CD14-positive monocyte (primary cell): Measurements from ENCODE around the gene MBP. TPM values are rescaled to one million over a fixed set of nuclear protein-coding genes. Genes with fewer than 3 reads are reported as not detected.

Experiments
- DNase-seq, 3 donors: peaks; one replicate each; pipeline ENCODE4 v3.0.0-alpha.2; 2011 to 2022
- H2AFZ ChIP-seq: 2 replicates; pipeline ENCODE4 v1.6.0; 2012; ENCODE audit warnings: mild to moderate bottlenecking, low read depth, low read length, inconsistent platforms; ENCODE audit not compliant: insufficient read depth, poor library complexity, severe bottlenecking
- H3K27ac ChIP-seq, 2 donors: 1 replicate in 1 of 2; 2 replicates in 1 of 2; pipeline ENCODE4 v1.5.1; 2012 to 2013; ENCODE audit warnings: low read length in 2 of 2, control low read depth in 1 of 2, inconsistent platforms in 1 of 2, low read depth in 1 of 2, mild to moderate bottlenecking in 1 of 2
- H3K27me3 ChIP-seq, 2 donors: one replicate each; pipeline versions ENCODE4 v1.6.0 to v1.6.1; 2011 to 2013; ENCODE audit warnings: low read length in 2 of 2; ENCODE audit not compliant: control insufficient read depth in 2 of 2, insufficient read depth in 2 of 2
- H3K36me3 ChIP-seq, 2 donors: replicated peaks in 1 of 2; 1 replicate in 1 of 2; 2 replicates in 1 of 2; pipeline versions ENCODE4 v1.5.1 to v1.6.1; 2012 to 2013; ENCODE audit warnings: low read length in 2 of 2, control low read depth in 1 of 2, inconsistent platforms in 1 of 2, mild to moderate bottlenecking in 1 of 2; ENCODE audit not compliant: insufficient read depth in 2 of 2, control insufficient read depth in 1 of 2
- H3K4me1 ChIP-seq, 2 donors: 1 replicate in 1 of 2; 2 replicates in 1 of 2; pipeline versions ENCODE4 v1.5.1 to v1.6.1; 2012 to 2013; ENCODE audit warnings: low read length in 2 of 2, control low read depth in 1 of 2, inconsistent platforms in 1 of 2, mild to moderate bottlenecking in 1 of 2, moderate library complexity in 1 of 2; ENCODE audit not compliant: insufficient read depth in 2 of 2, control insufficient read depth in 1 of 2
- H3K4me2 ChIP-seq: replicated peaks from 2 replicates; pipeline ENCODE3; 2012; ENCODE audit warnings: low read length, moderate library complexity, mild to moderate bottlenecking; ENCODE audit not compliant: poor library complexity, severe bottlenecking; ENCODE audit errors: extremely low read depth
- H3K4me3 ChIP-seq, 3 experiments: fragments of 200-600 bp in 1 of 3; sonication (generic) in 1 of 3; replicated peaks in 1 of 3; 1 replicate in 2 of 3; 2 replicates in 1 of 3; pipeline ENCODE4 v1.5.1; 2011 to 2013; ENCODE audit warnings: low read length in 3 of 3, mild to moderate bottlenecking in 3 of 3, control low read depth in 2 of 3, low read depth in 2 of 3, inconsistent platforms in 1 of 3, moderate library complexity in 1 of 3
- H3K79me2 ChIP-seq: 2 replicates; pipeline ENCODE4 v1.6.0; 2012; ENCODE audit warnings: mild to moderate bottlenecking, control low read depth, inconsistent platforms, low read length, moderate library complexity; ENCODE audit not compliant: insufficient read depth
- H3K9ac ChIP-seq: 2 replicates; pipeline ENCODE4 v1.6.0; 2017; ENCODE audit warnings: low read length, mild to moderate bottlenecking; ENCODE audit not compliant: insufficient read depth, poor library complexity, severe bottlenecking
- H3K9me3 ChIP-seq, 2 donors: replicated peaks in 1 of 2; 1 replicate in 1 of 2; 2 replicates in 1 of 2; pipeline versions ENCODE4 v1.5.1 to v1.6.1; 2012 to 2013; ENCODE audit warnings: low read length in 2 of 2, control low read depth in 1 of 2; ENCODE audit not compliant: control insufficient read depth in 1 of 2, insufficient read depth in 1 of 2
- H4K20me1 ChIP-seq: 2 replicates; pipeline ENCODE4 v1.6.0; 2012; ENCODE audit warnings: mild to moderate bottlenecking, low read length, control low read depth, moderate library complexity; ENCODE audit not compliant: insufficient read depth
- H3K27ac Mint-ChIP-seq, 7 donors: one replicate each; pipeline ENCODE4 v1.8.0; 2020; ENCODE audit warnings: mild to moderate bottlenecking in 7 of 7, mixed read lengths in 7 of 7, moderate library complexity in 6 of 7, inconsistent platforms in 2 of 7
- H3K27me3 Mint-ChIP-seq, 3 donors: one replicate each; pipeline ENCODE4 v1.8.0; 2021 to 2022; ENCODE audit warnings: low read depth in 3 of 3, mild to moderate bottlenecking in 3 of 3, mixed read lengths in 3 of 3, moderate library complexity in 3 of 3, inconsistent platforms in 1 of 3
- H3K36me3 Mint-ChIP-seq, 2 donors: one replicate each; pipeline ENCODE4 v1.8.0; 2020; ENCODE audit warnings: mixed read lengths in 2 of 2, inconsistent platforms in 1 of 2, mild to moderate bottlenecking in 1 of 2
- H3K4me1 Mint-ChIP-seq: one replicate; pipeline ENCODE4 v1.8.0; 2020; ENCODE audit warnings: mild to moderate bottlenecking, mixed read lengths
- H3K4me3 Mint-ChIP-seq, 2 donors: one replicate each; pipeline ENCODE4 v1.8.0; 2020; ENCODE audit warnings: mild to moderate bottlenecking in 2 of 2, mixed read lengths in 2 of 2, moderate library complexity in 1 of 2
- H3K9me3 Mint-ChIP-seq, 7 donors: one replicate each; pipeline ENCODE4 v1.8.0; 2020 to 2022; ENCODE audit warnings: mixed read lengths in 7 of 7, mild to moderate bottlenecking in 6 of 7, moderate library complexity in 6 of 7, inconsistent platforms in 2 of 7
- WGBS: methylation state at CpG from one replicate; pipeline ENCODE4 v1.1.5; 2013; ENCODE audit warnings: missing lambda C conversion rate; ENCODE audit not compliant: insufficient coverage; 5-methylcytosine and 5-hydroxymethylcytosine counted together
- intact Hi-C, 2 donors: fragments of 100-400 bp; cut with micrococcal nuclease; formaldehyde crosslinking; loops; one replicate each; pipeline versions ENCODE4 v1.15.0 to v1.15.1; 2023
- polyA plus RNA-seq, 3 donors: library from polyadenylated mRNA; depleted of rRNA in 1 of 3; unstranded in 2 of 3; stranded (reverse) in 1 of 3; fragments of 300-500 nt in 2 of 3; fragments of >200 nt in 1 of 3; fragmentation: Illumina TruSeq in 2 of 3; gene quantifications; 1 replicate in 2 of 3; 2 replicates in 1 of 3; pipeline ENCODE4 v1.2.3, GENCODE V29; 2012 to 2021
- TF ChIP-seq, protein P1 (sequence below): fragments of 200-600 bp; IDR thresholded peaks from one replicate; pipeline ENCODE4 v1.8.0; 2022; ENCODE audit warnings: antibody characterized with exemption, mild to moderate bottlenecking

MBP gene
- polyA plus RNA-seq, 3 donors = 47.7 to 81.0 (median 50.4) TPM

DNA sequence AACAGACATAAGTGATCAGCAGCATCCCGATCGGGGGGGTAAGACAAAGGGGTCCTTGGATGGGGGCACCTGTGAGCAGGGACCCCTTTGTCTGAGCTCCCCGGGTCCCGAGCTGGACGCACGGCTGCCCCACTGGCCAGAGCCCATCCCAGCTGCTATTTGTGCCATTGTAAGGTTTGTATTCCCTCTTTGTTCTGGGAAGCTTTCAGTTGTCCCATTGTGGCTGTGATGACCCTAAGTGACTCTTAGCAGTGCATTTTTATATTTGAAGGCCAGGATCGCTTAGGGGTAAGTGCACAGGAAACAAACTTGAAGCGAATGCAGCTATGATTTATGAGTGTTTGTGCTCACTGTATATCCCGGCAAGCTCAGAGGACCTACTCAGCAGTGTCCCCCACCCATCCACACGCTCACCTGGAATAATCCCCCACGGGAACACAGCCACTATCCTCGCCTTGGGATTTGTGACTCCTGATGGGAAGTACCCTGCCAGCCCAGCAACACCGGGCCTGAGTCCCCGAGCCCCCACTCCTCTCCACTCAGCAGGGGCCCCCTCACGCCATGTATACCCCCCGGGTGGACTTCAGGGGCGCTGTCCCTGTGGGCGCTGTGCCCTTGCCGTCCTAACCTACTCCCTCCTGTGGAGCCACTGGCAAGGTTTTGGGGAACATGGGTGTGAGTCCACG, 80.1 kb downstream of the MBP start:
- Mint-ChIP-seq H3K36me3 (peaks cover 23 to 44% of the 10 kb centered on the region in 2 donors), H3K4me1 (peaks cover 54% of the 10 kb centered on the region), H3K9me3 (no peaks in the 10 kb centered on the region), H3K27ac (peak overlapping the region; percentile 98 to 100 (median 99)), H3K4me3 (peak overlapping the region; percentile 34 to 63), H3K27me3 (peaks cover 0 to 2% (median 0%) of the 10 kb centered on the region in 3 donors)
- peaks cover 54% of the 10 kb centered on the region in 2 donors for H3K4me1 ChIP-seq
- peak overlapping the region in 1 of 3 experiments; percentile 42 for H3K4me3 ChIP-seq
- H3K9me3 ChIP-seq = no peaks in the 10 kb centered on the region
- TF ChIP-seq, protein P1, sequence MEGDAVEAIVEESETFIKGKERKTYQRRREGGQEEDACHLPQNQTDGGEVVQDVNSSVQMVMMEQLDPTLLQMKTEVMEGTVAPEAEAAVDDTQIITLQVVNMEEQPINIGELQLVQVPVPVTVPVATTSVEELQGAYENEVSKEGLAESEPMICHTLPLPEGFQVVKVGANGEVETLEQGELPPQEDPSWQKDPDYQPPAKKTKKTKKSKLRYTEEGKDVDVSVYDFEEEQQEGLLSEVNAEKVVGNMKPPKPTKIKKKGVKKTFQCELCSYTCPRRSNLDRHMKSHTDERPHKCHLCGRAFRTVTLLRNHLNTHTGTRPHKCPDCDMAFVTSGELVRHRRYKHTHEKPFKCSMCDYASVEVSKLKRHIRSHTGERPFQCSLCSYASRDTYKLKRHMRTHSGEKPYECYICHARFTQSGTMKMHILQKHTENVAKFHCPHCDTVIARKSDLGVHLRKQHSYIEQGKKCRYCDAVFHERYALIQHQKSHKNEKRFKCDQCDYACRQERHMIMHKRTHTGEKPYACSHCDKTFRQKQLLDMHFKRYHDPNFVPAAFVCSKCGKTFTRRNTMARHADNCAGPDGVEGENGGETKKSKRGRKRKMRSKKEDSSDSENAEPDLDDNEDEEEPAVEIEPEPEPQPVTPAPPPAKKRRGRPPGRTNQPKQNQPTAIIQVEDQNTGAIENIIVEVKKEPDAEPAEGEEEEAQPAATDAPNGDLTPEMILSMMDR = no peak
- no peaks in the 10 kb centered on the region for H3K27me3 ChIP-seq
- H3K27ac ChIP-seq = peak overlapping the region; percentile 93 to 99
- peak overlapping the region; percentile 57 for H2AFZ ChIP-seq
- DNase-seq = no peak
- peaks cover 74% of the 10 kb centered on the region for H3K79me2 ChIP-seq
- 43% methylated on average over 15 of the region's 20 CpGs for WGBS
- peaks cover 3 to 20% of the 10 kb centered on the region in 2 donors for H3K36me3 ChIP-seq
- peaks cover 12% of the 10 kb centered on the region for H4K20me1 ChIP-seq
- H3K9ac ChIP-seq = peak overlapping the region; percentile 70
- peak overlapping the region; percentile 66 for H3K4me2 ChIP-seq
- intact Hi-C loops = loop anchor here in 1 of 2 donors (5.0 kb wide), 1 partner anchor 230 kb away; the partner anchor contains the start of gene ZNF236

DNA sequence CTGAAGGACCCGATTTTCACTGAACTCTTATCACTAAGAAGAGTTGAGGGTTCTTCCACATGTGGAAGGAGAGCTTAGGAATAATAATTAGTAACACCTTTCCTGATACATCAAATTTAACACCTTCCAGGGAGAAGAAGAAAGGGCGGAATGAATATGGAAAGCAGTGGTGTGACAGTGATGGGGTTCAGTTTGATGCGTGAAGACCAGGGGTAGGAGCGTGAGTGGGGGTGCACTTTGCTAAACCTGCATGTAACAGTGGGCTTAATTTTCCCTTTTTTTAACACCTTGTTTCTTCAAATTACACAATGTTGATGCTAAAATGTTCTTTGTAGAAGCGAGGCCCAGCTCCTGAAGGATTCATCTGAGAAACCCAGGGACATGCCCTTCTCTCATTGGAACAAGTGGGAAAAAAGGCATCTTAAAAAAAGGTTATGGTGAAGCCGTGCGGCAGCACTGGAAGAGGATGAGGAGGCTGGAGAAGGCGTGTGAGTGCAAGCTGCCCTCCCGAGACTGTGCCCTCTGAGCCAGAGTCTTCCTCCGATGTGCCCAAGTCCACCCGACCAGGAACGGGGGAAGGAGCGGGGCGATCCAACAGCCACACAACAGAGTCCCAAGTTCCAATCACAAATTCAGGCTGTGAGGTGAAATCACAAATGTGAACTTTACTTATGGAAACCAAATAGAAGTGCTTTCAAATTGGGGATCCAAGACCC, 80.8 kb downstream of the MBP start:
- intact Hi-C loops = loop anchor here in 1 of 2 donors (5.0 kb wide), 1 partner anchor 229 kb away; the partner anchor contains the start of gene ZNF236
- no peak for DNase-seq
- H3K27ac Mint-ChIP-seq = peak overlapping the region in 6 of 7 donors; percentile 1 to 100 (median 44)
- peaks cover 0 to 2% (median 0%) of the 10 kb centered on the region in 3 donors for H3K27me3 Mint-ChIP-seq
- H3K4me2 ChIP-seq = no peak overlapping the region
- 98% methylated on average over 6 of the region's 14 CpGs for WGBS
- H4K20me1 ChIP-seq = peaks cover 19% of the 10 kb centered on the region
- peaks cover 47% of the 10 kb centered on the region for H3K4me1 Mint-ChIP-seq
- peaks cover 47% of the 10 kb centered on the region in 2 donors for H3K4me1 ChIP-seq
- TF ChIP-seq, protein P1 = no peak
- H3K9me3 ChIP-seq = no peaks in the 10 kb centered on the region
- H3K4me3 ChIP-seq = no peak overlapping the region
- H3K27ac ChIP-seq = peak overlapping the region in 1 of 2 donors; percentile 93
- H3K4me3 Mint-ChIP-seq = no peak overlapping the region
- H3K9me3 Mint-ChIP-seq = no peaks in the 10 kb centered on the region
- H3K79me2 ChIP-seq = peaks cover 77% of the 10 kb centered on the region
- H3K36me3 ChIP-seq = peaks cover 9 to 27% of the 10 kb centered on the region in 2 donors
- H2AFZ ChIP-seq = no peak overlapping the region
- H3K9ac ChIP-seq = no peak overlapping the region
- no peaks in the 10 kb centered on the region for H3K27me3 ChIP-seq
- peaks cover 30 to 46% of the 10 kb centered on the region in 2 donors for H3K36me3 Mint-ChIP-seq
